NCI-H1417 treated with DMSO at 0.1 percent for 48 hours (cell line): Measurements from ENCODE around the gene CIITA.

Experiments used
- DNase-seq: peaks from one replicate; lab custom pipeline; 2025; lab: John Stamatoyannopoulos, UW

The CIITA gene

GRCh38 chr16:10982465-10983150 is 105.6 kb downstream of the CIITA start:
- DNase-seq: no peak

- no peak for DNase-seq
These were observed 106.2 kb downstream of the CIITA start for GRCh38 chr16:10983159-10983558.

GRCh38 chr16:10984509-10984908 is 107.5 kb downstream of the CIITA start:
- no peak for DNase-seq
